RWPE2 (cell line): ENCODE measurements around the gene AHDC1.

Source experiments
- ATAC-seq: fragments of 200-7000 bp; cut with Tn5 transposase; 3 replicates; pipeline ENCODE4 v1.9.1; 2021; ENCODE audit warnings: low read depth
- DNase-seq: peaks from one replicate; pipeline ENCODE4 v3.0.0-alpha.2; 2020; ENCODE audit warnings: low spot score
- H3K27ac ChIP-seq: fragments of 450-650 bp; 2 replicates; pipeline ENCODE4 v1.5.1; 2017; ENCODE audit warnings: mild to moderate bottlenecking; ENCODE audit not compliant: poor library complexity, severe bottlenecking
- H3K27me3 ChIP-seq: fragments of 250-450 bp; sonication (Bioruptor Pico); 2 replicates; pipeline ENCODE4 v1.5.1; 2021; ENCODE audit warnings: mild to moderate bottlenecking, moderate library complexity; ENCODE audit not compliant: insufficient read depth, poor library complexity, severe bottlenecking
- H3K36me3 ChIP-seq: fragments of 250-450 bp; sonication (Bioruptor Pico); 2 replicates; pipeline ENCODE4 v1.5.1; 2020; ENCODE audit warnings: low read depth, mild to moderate bottlenecking, moderate library complexity
- H3K4me1 ChIP-seq: fragments of 250-450 bp; sonication (Bioruptor Pico); 2 replicates; pipeline ENCODE4 v1.5.1; 2021; ENCODE audit warnings: mild to moderate bottlenecking, moderate library complexity; ENCODE audit not compliant: insufficient read depth, poor library complexity, severe bottlenecking
- H3K4me3 ChIP-seq: fragments of 250-450 bp; sonication (Bioruptor Pico); 2 replicates; pipeline ENCODE4 v1.5.1; 2021; ENCODE audit warnings: mild to moderate bottlenecking, moderate library complexity; ENCODE audit not compliant: severe bottlenecking
- H3K9me3 ChIP-seq: fragments of 250-450 bp; sonication (Bioruptor Pico); 2 replicates; pipeline ENCODE4 v1.5.1; 2021; ENCODE audit warnings: mild to moderate bottlenecking, moderate library complexity; ENCODE audit not compliant: severe bottlenecking
- CTCF ChIP-seq: fragments of 450-650 bp; IDR thresholded peaks from one replicate; pipeline ENCODE4 v1.5.1; 2017; ENCODE audit warnings: mild to moderate bottlenecking, moderate library complexity; ENCODE audit not compliant: poor library complexity, severe bottlenecking

The AHDC1 gene

GRCh38 chr1:27590917-27591508 lies 12.9 kb downstream of the AHDC1 start:
- no peaks in the 10 kb centered on the region for H3K27me3 ChIP-seq
- no peaks in the 10 kb centered on the region for H3K9me3 ChIP-seq
- TF ChIP-seq CTCF = no peak
- H3K36me3 ChIP-seq = peaks cover 21% of the 10 kb centered on the region
- H3K4me1 ChIP-seq = peaks cover 40% of the 10 kb centered on the region
- H3K4me3 ChIP-seq = no peak overlapping the region
- H3K27ac ChIP-seq = peak overlapping the region; percentile 52
- no peak for DNase-seq
- no peak for ATAC-seq

- no peak for TF ChIP-seq CTCF
- Histone ChIP-seq H3K4me3 (no peak overlapping the region), H3K27me3 (no peaks in the 10 kb centered on the region), H3K27ac (peak overlapping the region; percentile 52), H3K36me3 (peaks cover 21% of the 10 kb centered on the region), H3K4me1 (peaks cover 29% of the 10 kb centered on the region), H3K9me3 (no peaks in the 10 kb centered on the region)
- DNase-seq (no peak), ATAC-seq (peak; percentile 33)
These were observed 14.0 kb downstream of the AHDC1 start for GRCh38 chr1:27589841-27590426.

- no peaks in the 10 kb centered on the region for H3K27me3 ChIP-seq
- peaks cover 24% of the 10 kb centered on the region for H3K4me1 ChIP-seq
- H3K4me3 ChIP-seq = no peak overlapping the region
- peak overlapping the region; percentile 52 for H3K27ac ChIP-seq
- peaks cover 21% of the 10 kb centered on the region for H3K36me3 ChIP-seq
- ATAC-seq = no peak
- DNase-seq = no peak
- no peaks in the 10 kb centered on the region for H3K9me3 ChIP-seq
- TF ChIP-seq CTCF = no peak
These were observed 14.5 kb downstream of the AHDC1 start for GRCh38 chr1:27589441-27589840.

GRCh38 chr1:27588256-27589232 lies 15.4 kb downstream of the AHDC1 start:
- peak overlapping the region; percentile 52 for H3K27ac ChIP-seq
- peaks cover 21% of the 10 kb centered on the region for H3K36me3 ChIP-seq
- no peaks in the 10 kb centered on the region for H3K9me3 ChIP-seq
- no peak for DNase-seq
- no peak for TF ChIP-seq CTCF
- no peak overlapping the region for H3K4me3 ChIP-seq
- H3K4me1 ChIP-seq = peaks cover 21% of the 10 kb centered on the region
- H3K27me3 ChIP-seq = no peaks in the 10 kb centered on the region
- no peak for ATAC-seq
